Panc1 (cell line): ENCODE results near the gene ZNF316. TPM values are rescaled to one million over a fixed set of nuclear protein-coding genes. Genes with fewer than 3 reads are reported as not detected.

Experiments used
- ATAC-seq: fragments of 200-7000 bp; cut with Tn5 transposase; 2 replicates; pipeline ENCODE4 v1.9.1; 2020; ENCODE audit warnings: mild to moderate bottlenecking, moderate library complexity
- BruUV-seq: library from RNA; stranded (reverse); fragments of 400-500 nt; replicated peaks from 2 replicates; lab custom pipeline; 2021; lab: Mats Ljungman, UMichigan
- CTCF ChIA-PET: fragments of 300-600 bp; sonication (Branson Sonifier 250); formaldehyde crosslinking; loops from one replicate; lab custom pipeline; 2022; ENCODE audit warnings: antibody characterized with exemption; lab: Charles Lee
- POLR2A ChIA-PET: fragments of 300-600 bp; sonication (Branson Sonifier 250); formaldehyde crosslinking; loops from one replicate; lab custom pipeline; 2022; ENCODE audit warnings: antibody characterized with exemption; lab: Charles Lee
- DNase-seq: peaks from one replicate; pipeline ENCODE4 v3.0.0-alpha.2; 2010; ENCODE audit warnings: low read depth, low spot score
- H3K27ac ChIP-seq: 2 replicates; pipeline ENCODE4 v1.5.1; 2011; ENCODE audit warnings: mild to moderate bottlenecking, low read length, inconsistent platforms
- H3K27me3 ChIP-seq: fragments of 200-500 bp; sonication (Bioruptor generic); 2 replicates; pipeline ENCODE4 v1.6.0; 2014; ENCODE audit warnings: low read length, inconsistent platforms; ENCODE audit not compliant: control insufficient read depth, insufficient read depth
- H3K36me3 ChIP-seq: fragments of 200-500 bp; sonication (Bioruptor generic); 2 replicates; pipeline ENCODE4 v1.5.1; 2014; ENCODE audit warnings: inconsistent platforms, mild to moderate bottlenecking, low read length, moderate library complexity; ENCODE audit not compliant: control insufficient read depth, insufficient read depth
- H3K4me1 ChIP-seq: 2 replicates; pipeline ENCODE4 v1.5.1; 2011; ENCODE audit warnings: inconsistent platforms, mild to moderate bottlenecking, low read length, moderate library complexity; ENCODE audit not compliant: control insufficient read depth, insufficient read depth
- H3K4me3 ChIP-seq, 2 experiments: 2 replicates each; pipeline ENCODE4 v1.5.1; 2011 to 2012; ENCODE audit warnings: low read depth in 2 of 2, low read length in 2 of 2, mild to moderate bottlenecking in 2 of 2, inconsistent platforms in 1 of 2, moderate library complexity in 1 of 2
- H3K9me3 ChIP-seq: fragments of 200-500 bp; sonication (Bioruptor generic); 2 replicates; pipeline ENCODE4 v1.5.1; 2014; ENCODE audit warnings: low read depth, mild to moderate bottlenecking, inconsistent platforms, low read length, moderate library complexity; ENCODE audit not compliant: control insufficient read depth, insufficient read depth
- CTCF ChIP-seq: fragments of 450-650 bp; IDR thresholded peaks from 2 replicates; pipeline ENCODE4 v1.5.1; 2017; ENCODE audit warnings: mild to moderate bottlenecking
- POLR2AphosphoS5 ChIP-seq: IDR thresholded peaks from 2 replicates; pipeline ENCODE4 v1.6.1; 2012; ENCODE audit warnings: mild to moderate bottlenecking, low read depth, low read length, moderate library complexity
- REST ChIP-seq, 2 experiments: IDR thresholded peaks; 2 replicates each; pipeline ENCODE4 v1.6.1; 2011 to 2012; ENCODE audit warnings: low read depth in 2 of 2, control low read depth in 1 of 2, low read length in 1 of 2, mild to moderate bottlenecking in 1 of 2, moderate library complexity in 1 of 2; ENCODE audit not compliant: insufficient read depth in 1 of 2
- SIN3A ChIP-seq: IDR thresholded peaks from 2 replicates; pipeline ENCODE4 v1.6.1; 2012; ENCODE audit warnings: low read depth, mild to moderate bottlenecking, low read length, moderate library complexity, borderline replicate concordance; ENCODE audit not compliant: insufficient read depth
- TCF7L2 ChIP-seq: IDR thresholded peaks from 2 replicates; pipeline ENCODE4 v1.6.1; 2011; ENCODE audit warnings: mild to moderate bottlenecking, low read depth, low read length, inconsistent platforms
- in situ Hi-C: cut with HindIII; loops from 2 replicates; pipeline ENCODE4 v1.10.0; 2016; ENCODE audit warnings: low sequenced_read_pairs, low pct_unique_long_range_greater_than_20kb
- intact Hi-C: fragments of 100-400 bp; cut with micrococcal nuclease; formaldehyde crosslinking; loops from one replicate; pipeline ENCODE4 v1.10.0; 2022; ENCODE audit not compliant: unreplicated experiment
- total RNA-seq: library from RNA; stranded (reverse); gene quantifications from one replicate; pipeline ENCODE4 v1.2.1, GENCODE V29; 2021; ENCODE audit not compliant: unreplicated experiment

The ZNF316 gene
- total RNA-seq, 1 experiment from 2014 or later: 37.8 TPM

GRCh38 chr7:6644728-6645127 lies 7.6 kb downstream of the ZNF316 start:
- BruUV-seq: no TSS peak
- Histone ChIP-seq H3K9me3 (no peaks in the 10 kb centered on the region; the same call in 1 of the 2 replicates), H3K36me3 (peaks cover 4% of the 10 kb centered on the region; the same call in 1 of the 2 replicates), H3K27ac (no peak overlapping the region), H3K4me1 (no peaks in the 10 kb centered on the region), H3K4me3 (no peak overlapping the region), H3K27me3 (no peaks in the 10 kb centered on the region)
- in situ Hi-C loops: no loop called here
- no peak for ATAC-seq
- CTCF ChIA-PET: no interaction called here
- DNase-seq: no peak
- POLR2A ChIA-PET: no interaction called here
- TF ChIP-seq TCF7L2 (no peak), REST (IDR thresholded peaks at IDR 0.05; ENCODE audit: insufficient read depth in 1 of 2, low read depth in 2 of 2, low read length in 1 of 2) (no peak), POLR2AphosphoS5 (no peak), CTCF (no peak), SIN3A (no peak)
- intact Hi-C loops: no loop called here

GRCh38 chr7:6646465-6646864 lies 9.3 kb downstream of the ZNF316 start:
- Histone ChIP-seq H3K27ac (no peak overlapping the region), H3K27me3 (no peaks in the 10 kb centered on the region), H3K36me3 (no peaks in the 10 kb centered on the region; the same call in 1 of the 2 replicates), H3K4me1 (no peaks in the 10 kb centered on the region), H3K9me3 (no peaks in the 10 kb centered on the region; the same call in 1 of the 2 replicates), H3K4me3 (no peak overlapping the region)
- no peak for TF ChIP-seq POLR2AphosphoS5
- no peak for TF ChIP-seq CTCF
- TF ChIP-seq TCF7L2: no peak
- TF ChIP-seq REST (IDR thresholded peaks at IDR 0.05; ENCODE audit: insufficient read depth in 1 of 2, low read depth in 2 of 2, low read length in 1 of 2): no peak
- TF ChIP-seq SIN3A: no peak
- no peak for DNase-seq
- intact Hi-C loops: no loop called here
- BruUV-seq: no TSS peak
- in situ Hi-C loops: no loop called here
- CTCF ChIA-PET: no interaction called here
- ATAC-seq: no peak
- POLR2A ChIA-PET: no interaction called here
